Bronchial epithelial cell (primary cell): Measurements from ENCODE around the gene TEX13C. TPM values are rescaled to one million over a fixed set of nuclear protein-coding genes. Genes with fewer than 3 reads are reported as not detected.

ENCODE experiments used
- DNase-seq: peaks from one replicate; pipeline ENCODE4 v3.0.0-alpha.2; 2010; ENCODE audit warnings: low read depth
- FAIRE-seq: peaks from 2 replicates; lab custom pipeline; 2011; peaks lifted over from hg19 to GRCh38; lab: Jason Lieb, UNC
- H3K27me3 ChIP-seq: 2 replicates; pipeline ENCODE4 v1.5.1; 2011; ENCODE audit warnings: low read length; ENCODE audit not compliant: control insufficient read depth, insufficient read depth
- H3K36me3 ChIP-seq: 2 replicates; pipeline ENCODE4 v1.5.1; 2011; ENCODE audit warnings: low read length; ENCODE audit not compliant: control insufficient read depth, insufficient read depth
- H3K4me3 ChIP-seq: 2 replicates; pipeline ENCODE4 v1.5.1; 2011; ENCODE audit warnings: mild to moderate bottlenecking, low read depth, low read length, control low read depth
- total RNA-seq: library from RNA; depleted of rRNA; stranded (reverse); fragments of >200 nt; gene quantifications from 2 replicates; pipeline ENCODE4 v1.2.1, GENCODE V29; 2014
- TF ChIP-seq, protein P1 (sequence below): IDR thresholded peaks from 2 replicates; pipeline ENCODE4 v1.5.1; 2011; ENCODE audit warnings: mild to moderate bottlenecking, moderate library complexity, low read length, control low read depth, inconsistent platforms; ENCODE audit not compliant: insufficient read depth, severe bottlenecking

The TEX13C gene
- total RNA-seq, 1 donor from 2014 or later = not detected

DNA sequence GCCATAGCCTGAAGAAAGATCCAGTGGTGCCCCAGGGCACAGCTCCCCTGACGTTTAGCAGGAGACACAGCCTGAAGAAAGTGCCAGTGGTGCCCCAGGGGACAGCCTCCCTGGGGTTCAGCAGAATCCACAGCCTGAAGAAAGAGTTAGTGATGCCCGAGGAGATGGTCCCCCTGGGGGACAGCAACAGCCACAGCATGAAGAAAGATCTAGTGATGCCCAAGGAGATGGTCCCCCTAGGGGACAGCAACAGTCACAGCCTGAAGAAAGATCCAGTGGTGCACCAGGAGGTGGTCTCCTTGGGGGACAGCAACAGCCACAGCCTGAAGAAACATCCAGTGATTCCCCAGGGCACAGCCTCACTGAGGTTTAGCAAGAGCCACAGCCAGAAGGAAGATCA, 2.8 kb downstream of the TEX13C start:
- FAIRE-seq = no peak
- H3K4me3 ChIP-seq = no peak overlapping the region
- DNase-seq = no peak
- H3K27me3 ChIP-seq = no peaks in the 10 kb centered on the region
- no peaks in the 10 kb centered on the region for H3K36me3 ChIP-seq
- TF ChIP-seq, protein P1, sequence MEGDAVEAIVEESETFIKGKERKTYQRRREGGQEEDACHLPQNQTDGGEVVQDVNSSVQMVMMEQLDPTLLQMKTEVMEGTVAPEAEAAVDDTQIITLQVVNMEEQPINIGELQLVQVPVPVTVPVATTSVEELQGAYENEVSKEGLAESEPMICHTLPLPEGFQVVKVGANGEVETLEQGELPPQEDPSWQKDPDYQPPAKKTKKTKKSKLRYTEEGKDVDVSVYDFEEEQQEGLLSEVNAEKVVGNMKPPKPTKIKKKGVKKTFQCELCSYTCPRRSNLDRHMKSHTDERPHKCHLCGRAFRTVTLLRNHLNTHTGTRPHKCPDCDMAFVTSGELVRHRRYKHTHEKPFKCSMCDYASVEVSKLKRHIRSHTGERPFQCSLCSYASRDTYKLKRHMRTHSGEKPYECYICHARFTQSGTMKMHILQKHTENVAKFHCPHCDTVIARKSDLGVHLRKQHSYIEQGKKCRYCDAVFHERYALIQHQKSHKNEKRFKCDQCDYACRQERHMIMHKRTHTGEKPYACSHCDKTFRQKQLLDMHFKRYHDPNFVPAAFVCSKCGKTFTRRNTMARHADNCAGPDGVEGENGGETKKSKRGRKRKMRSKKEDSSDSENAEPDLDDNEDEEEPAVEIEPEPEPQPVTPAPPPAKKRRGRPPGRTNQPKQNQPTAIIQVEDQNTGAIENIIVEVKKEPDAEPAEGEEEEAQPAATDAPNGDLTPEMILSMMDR = no peak

DNA sequence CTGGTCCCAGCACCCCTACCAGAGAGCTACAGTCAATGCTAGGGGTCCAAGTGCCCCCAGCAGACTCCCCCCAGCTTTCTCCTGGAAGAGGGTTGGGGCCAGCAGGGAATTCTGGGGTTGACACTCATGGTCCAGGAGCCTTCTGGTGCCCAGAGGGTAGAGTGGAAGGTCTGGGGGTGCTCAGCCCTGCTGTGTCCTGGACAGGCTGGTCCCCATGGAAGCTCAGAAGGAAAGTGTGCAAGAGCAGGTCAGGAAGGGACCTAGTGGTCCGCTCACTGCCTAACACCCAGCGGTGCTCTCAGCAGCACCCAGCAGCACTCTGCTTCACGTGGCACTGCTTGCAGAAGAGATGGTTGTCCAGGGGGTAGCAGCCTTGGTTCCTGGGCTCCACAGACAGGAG, 6.9 kb downstream of the TEX13C start:
- Histone ChIP-seq H3K27me3 (no peaks in the 10 kb centered on the region), H3K36me3 (no peaks in the 10 kb centered on the region), H3K4me3 (no peak overlapping the region)
- TF ChIP-seq, protein P1 = no peak
- no peak for DNase-seq
- no peak for FAIRE-seq

DNA sequence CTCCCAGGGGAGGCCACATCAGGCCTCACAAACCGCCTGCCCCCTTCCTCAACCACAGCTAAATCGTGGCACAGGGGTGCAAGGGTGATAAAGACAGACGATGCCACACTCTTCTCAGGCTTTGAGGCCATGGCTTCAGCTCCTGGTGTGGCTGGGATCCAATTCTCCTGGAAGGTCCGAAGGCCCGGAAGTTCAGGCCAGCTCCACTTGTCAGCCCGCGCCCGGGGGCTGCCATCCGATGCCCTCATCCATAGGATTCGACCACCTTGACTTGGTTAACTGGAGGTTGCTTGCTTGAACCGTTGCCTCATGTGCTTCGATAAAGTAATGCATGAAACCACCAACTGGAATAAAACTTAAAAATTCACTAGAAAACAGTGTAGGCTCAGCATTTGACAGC, 8.2 kb downstream of the TEX13C start:
- Histone ChIP-seq H3K36me3 (no peaks in the 10 kb centered on the region), H3K27me3 (no peaks in the 10 kb centered on the region), H3K4me3 (no peak overlapping the region)
- no peak for FAIRE-seq
- no peak for DNase-seq
- TF ChIP-seq, protein P1 = no peak

DNA sequence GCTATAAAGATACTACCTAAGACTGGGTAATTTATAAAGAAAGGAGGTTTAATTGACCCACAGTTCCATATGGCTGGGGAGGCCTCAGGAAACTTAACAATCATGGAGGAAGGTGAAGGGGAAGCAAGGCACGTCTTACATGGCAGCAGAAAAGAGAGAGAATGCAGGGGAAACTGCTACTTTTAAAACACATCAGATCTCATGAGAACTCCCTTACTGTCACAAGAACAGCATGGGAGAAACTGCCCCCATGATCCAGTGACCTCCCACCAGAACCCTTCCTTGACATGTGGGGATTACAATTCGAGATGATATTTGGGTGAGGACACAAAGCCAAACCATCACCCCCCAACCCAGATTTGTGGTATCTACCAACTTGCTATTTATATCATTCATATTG, 13.9 kb downstream of the TEX13C start:
- H3K4me3 ChIP-seq = no peak overlapping the region
- FAIRE-seq (no peak), DNase-seq (no peak)
- H3K27me3 ChIP-seq = no peaks in the 10 kb centered on the region
- no peaks in the 10 kb centered on the region for H3K36me3 ChIP-seq
- TF ChIP-seq, protein P1 = no peak

DNA sequence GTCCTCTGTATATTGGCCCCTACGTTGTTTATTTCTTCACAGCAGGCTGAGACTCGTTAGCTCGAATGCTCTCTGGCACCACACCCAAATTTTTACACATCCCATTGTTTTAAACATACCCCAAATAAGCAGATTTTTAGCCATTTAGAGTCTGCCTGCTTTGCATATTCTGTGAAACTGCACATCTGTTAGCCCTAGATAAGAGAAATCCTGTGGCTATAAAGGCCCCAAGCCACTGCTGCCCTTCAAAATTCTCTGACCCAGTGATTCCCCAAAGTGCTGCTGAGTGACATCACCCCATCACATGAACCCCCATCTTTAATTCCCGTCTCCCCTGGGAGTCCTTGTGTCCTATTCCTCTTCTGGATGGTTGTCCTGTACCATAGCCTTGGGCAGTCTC, 20.8 kb downstream of the TEX13C start:
- H3K4me3 ChIP-seq = no peak overlapping the region
- TF ChIP-seq, protein P1 = no peak
- DNase-seq = no peak
- no peak for FAIRE-seq
- no peaks in the 10 kb centered on the region for H3K36me3 ChIP-seq
- no peaks in the 10 kb centered on the region for H3K27me3 ChIP-seq

DNA sequence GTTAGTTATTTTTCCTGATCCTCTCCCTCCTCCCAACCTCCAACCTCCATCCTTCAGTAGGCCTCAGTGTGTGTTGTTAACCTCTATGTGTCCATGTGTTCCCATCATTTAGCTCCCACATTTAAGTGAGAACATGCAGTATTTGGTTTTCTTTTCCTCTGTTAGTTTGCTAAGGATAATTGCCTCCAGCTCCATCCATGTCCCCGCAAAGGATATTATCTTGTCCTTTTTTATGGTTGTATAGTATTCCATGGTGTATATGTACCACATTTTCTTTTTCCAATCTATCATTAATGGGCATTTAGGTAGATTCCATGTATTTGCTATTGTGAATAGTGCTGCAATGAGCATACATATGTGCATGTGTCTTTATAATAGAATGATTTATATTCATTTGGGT, 54.5 kb downstream of the TEX13C start:
- DNase-seq = no peak
- no peak overlapping the region for H3K4me3 ChIP-seq
- TF ChIP-seq, protein P1 = no peak
- no peaks in the 10 kb centered on the region for H3K36me3 ChIP-seq
- FAIRE-seq = no peak
- no peaks in the 10 kb centered on the region for H3K27me3 ChIP-seq
